PC-3 (cell line): ENCODE results near the gene TYRP1. TPM values are rescaled to one million over a fixed set of nuclear protein-coding genes. Genes with fewer than 3 reads are reported as not detected.
A peak's percentile ranks its signal among the peaks of the same experiment; 100 is the strongest.

Experiments
- ATAC-seq: fragments of 200-7000 bp; cut with Tn5 transposase; 2 replicates; pipeline ENCODE4 v1.9.1; 2020; ENCODE audit warnings: mild to moderate bottlenecking, moderate library complexity
- BruUV-seq: library from RNA; stranded (reverse); fragments of 400-500 nt; replicated peaks from 2 replicates; lab custom pipeline; 2021; lab: Mats Ljungman, UMichigan
- CTCF ChIA-PET: fragments of 300-600 bp; sonication (Branson Sonifier 250); formaldehyde crosslinking; loops from one replicate; lab custom pipeline; 2022; ENCODE audit warnings: antibody characterized with exemption; lab: Charles Lee
- POLR2A ChIA-PET: fragments of 300-600 bp; sonication (Branson Sonifier 250); formaldehyde crosslinking; loops from one replicate; lab custom pipeline; 2022; ENCODE audit warnings: antibody characterized with exemption; ENCODE audit not compliant: unreplicated experiment; lab: Charles Lee
- DNase-seq: peaks from one replicate; pipeline ENCODE4 v3.0.0-alpha.2; 2015
- H2AFZ ChIP-seq: fragments of 300-600 bp; sonication (generic); 2 replicates; pipeline ENCODE4 v1.6.0; 2016; ENCODE audit warnings: antibody characterized with exemption, low read length
- H3F3A ChIP-seq: fragments of 300-600 bp; sonication (generic); one replicate; pipeline ENCODE4 v1.6.0; 2017; ENCODE audit warnings: antibody characterized with exemption, low read length, control low read depth, mild to moderate bottlenecking; ENCODE audit not compliant: unreplicated experiment
- H3K27ac ChIP-seq: fragments of 300-600 bp; sonication (generic); 2 replicates; pipeline ENCODE4 v1.5.1; 2016; ENCODE audit warnings: mild to moderate bottlenecking, low read length
- H3K27me3 ChIP-seq: fragments of 300-600 bp; sonication (generic); 2 replicates; pipeline ENCODE4 v1.6.1; 2016; ENCODE audit warnings: low read length, mixed read lengths
- H3K36me3 ChIP-seq: fragments of 300-600 bp; sonication (generic); 2 replicates; pipeline ENCODE4 v1.6.1; 2016; ENCODE audit warnings: low read depth, mixed run types, low read length, mixed read lengths
- H3K4me1 ChIP-seq: fragments of 300-600 bp; sonication (generic); 2 replicates; pipeline ENCODE4 v1.5.1; 2016; ENCODE audit warnings: low read length; ENCODE audit not compliant: insufficient read depth
- H3K4me2 ChIP-seq: fragments of 300-600 bp; sonication (generic); 2 replicates; pipeline ENCODE4 v1.6.0; 2016; ENCODE audit warnings: low read length
- H3K4me3 ChIP-seq: fragments of 300-600 bp; sonication (generic); 2 replicates; pipeline ENCODE4 v1.5.1; 2016; ENCODE audit warnings: mild to moderate bottlenecking, low read length, mixed read lengths
- H3K79me2 ChIP-seq: fragments of 300-600 bp; sonication (generic); 2 replicates; pipeline ENCODE4 v1.6.1; 2017; ENCODE audit warnings: low read length, mixed read lengths
- H3K9ac ChIP-seq: fragments of 300-600 bp; sonication (generic); 2 replicates; pipeline ENCODE4 v1.6.0; 2016; ENCODE audit warnings: mild to moderate bottlenecking, low read length
- H3K9me2 ChIP-seq: fragments of 300-600 bp; sonication (generic); replicated peaks from 2 replicates; pipeline ENCODE4 v1.6.1; 2016; ENCODE audit warnings: mixed run types, low read length, mixed read lengths
- H3K9me3 ChIP-seq: fragments of 300-600 bp; sonication (generic); 2 replicates; pipeline ENCODE4 v1.6.1; 2016; ENCODE audit warnings: low read length, mixed read lengths
- H4K20me1 ChIP-seq: fragments of 300-600 bp; sonication (generic); 2 replicates; pipeline ENCODE4 v1.6.1; 2016; ENCODE audit warnings: low read length, mixed read lengths
- EZH2 ChIP-seq: fragments of 300-600 bp; sonication (generic); IDR thresholded peaks from one replicate; pipeline ENCODE4 v1.6.1; 2017; ENCODE audit warnings: antibody characterized with exemption, mild to moderate bottlenecking, low read length; ENCODE audit not compliant: unreplicated experiment
- EZH2phosphoT487 ChIP-seq: fragments of 300-600 bp; sonication (generic); IDR thresholded peaks from 2 replicates; pipeline ENCODE4 v1.6.1; 2018; ENCODE audit warnings: mild to moderate bottlenecking, antibody characterized with exemption, low read length, borderline replicate concordance
- intact Hi-C: fragments of 100-400 bp; cut with micrococcal nuclease; formaldehyde crosslinking; loops from 2 replicates; pipeline ENCODE4 v1.9.0; 2023
- total RNA-seq: library from RNA; depleted of rRNA; stranded (reverse); fragments of >200 nt; gene quantifications from 2 replicates; pipeline ENCODE4 v1.2.3, GENCODE V29; 2014
- TF ChIP-seq, protein P1 (sequence below): fragments of 300-600 bp; sonication (generic); conservative IDR thresholded peaks from 2 replicates; pipeline ENCODE4 v1.5.1; 2017; ENCODE audit warnings: antibody characterized with exemption, low read depth, mild to moderate bottlenecking, low read length

The TYRP1 gene
- total RNA-seq, 1 experiment from 2014 or later: 0.22 TPM

DNA sequence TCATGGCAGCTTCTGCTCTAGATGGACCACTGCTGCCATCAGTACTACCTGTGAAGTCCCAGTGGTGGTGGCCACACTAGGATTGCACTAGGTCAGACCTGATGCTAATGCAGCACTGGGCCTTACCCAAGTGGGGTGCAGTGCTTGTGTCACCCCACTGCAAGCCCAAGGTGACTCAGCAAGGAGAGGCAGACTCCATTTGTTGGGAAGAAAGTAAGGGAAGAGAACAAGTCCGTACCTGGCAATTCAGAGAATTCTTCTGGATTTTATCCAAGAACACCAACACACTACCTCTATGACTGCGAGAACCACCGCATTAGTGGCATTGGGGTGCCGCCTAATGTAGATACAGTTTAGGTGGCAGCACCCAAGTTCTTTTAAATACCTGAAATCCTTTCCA is 34.0 kb upstream of the TYRP1 start:
- no TSS peak for BruUV-seq
- H3K27me3 ChIP-seq: no peaks in the 10 kb centered on the region
- no peaks in the 10 kb centered on the region for H4K20me1 ChIP-seq
- H3K27ac ChIP-seq: no peak overlapping the region
- no peak overlapping the region for H2AFZ ChIP-seq
- H3K4me2 ChIP-seq: no peak overlapping the region
- H3K79me2 ChIP-seq: no peaks in the 10 kb centered on the region
- POLR2A ChIA-PET: no interaction called here
- DNase-seq (no peak), ATAC-seq (no peak)
- no peak for TF ChIP-seq EZH2phosphoT487
- TF ChIP-seq EZH2: no peak
- TF ChIP-seq, protein P1, sequence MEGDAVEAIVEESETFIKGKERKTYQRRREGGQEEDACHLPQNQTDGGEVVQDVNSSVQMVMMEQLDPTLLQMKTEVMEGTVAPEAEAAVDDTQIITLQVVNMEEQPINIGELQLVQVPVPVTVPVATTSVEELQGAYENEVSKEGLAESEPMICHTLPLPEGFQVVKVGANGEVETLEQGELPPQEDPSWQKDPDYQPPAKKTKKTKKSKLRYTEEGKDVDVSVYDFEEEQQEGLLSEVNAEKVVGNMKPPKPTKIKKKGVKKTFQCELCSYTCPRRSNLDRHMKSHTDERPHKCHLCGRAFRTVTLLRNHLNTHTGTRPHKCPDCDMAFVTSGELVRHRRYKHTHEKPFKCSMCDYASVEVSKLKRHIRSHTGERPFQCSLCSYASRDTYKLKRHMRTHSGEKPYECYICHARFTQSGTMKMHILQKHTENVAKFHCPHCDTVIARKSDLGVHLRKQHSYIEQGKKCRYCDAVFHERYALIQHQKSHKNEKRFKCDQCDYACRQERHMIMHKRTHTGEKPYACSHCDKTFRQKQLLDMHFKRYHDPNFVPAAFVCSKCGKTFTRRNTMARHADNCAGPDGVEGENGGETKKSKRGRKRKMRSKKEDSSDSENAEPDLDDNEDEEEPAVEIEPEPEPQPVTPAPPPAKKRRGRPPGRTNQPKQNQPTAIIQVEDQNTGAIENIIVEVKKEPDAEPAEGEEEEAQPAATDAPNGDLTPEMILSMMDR: no peak
- CTCF ChIA-PET: no interaction called here
- H3K9me3 ChIP-seq: no peaks in the 10 kb centered on the region
- no peaks in the 10 kb centered on the region for H3K4me1 ChIP-seq
- H3K36me3 ChIP-seq: no peaks in the 10 kb centered on the region
- no peaks in the 10 kb centered on the region for H3K9me2 ChIP-seq
- H3F3A ChIP-seq: no peaks in the 10 kb centered on the region
- H3K9ac ChIP-seq: no peak overlapping the region
- H3K4me3 ChIP-seq: no peak overlapping the region
- intact Hi-C loops: no loop called here

DNA sequence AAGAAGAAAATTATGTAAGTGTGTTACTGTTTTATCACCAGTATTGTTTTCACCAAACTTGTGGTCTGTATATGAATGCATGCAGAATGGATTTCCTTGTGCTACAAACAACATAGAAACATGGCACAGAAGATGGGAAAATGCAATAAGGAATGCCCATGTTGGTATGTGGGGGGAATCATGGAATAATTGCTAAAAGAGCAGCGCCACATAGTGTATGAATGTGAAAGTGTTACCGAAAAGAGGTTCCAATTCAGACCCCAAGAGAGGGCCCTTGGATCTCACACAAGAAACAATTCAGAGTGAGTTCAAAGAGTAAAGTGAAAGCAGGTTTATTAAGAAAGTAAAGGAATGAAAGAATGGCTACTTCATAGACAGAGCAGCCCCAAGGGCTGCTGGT is 26.4 kb upstream of the TYRP1 start:
- H3F3A ChIP-seq: no peaks in the 10 kb centered on the region
- H3K27ac ChIP-seq: no peak overlapping the region
- no peaks in the 10 kb centered on the region for H4K20me1 ChIP-seq
- H3K9me2 ChIP-seq: no peaks in the 10 kb centered on the region
- no peaks in the 10 kb centered on the region for H3K9me3 ChIP-seq
- no peaks in the 10 kb centered on the region for H3K27me3 ChIP-seq
- BruUV-seq: no TSS peak
- TF ChIP-seq, protein P1: peak; percentile 54; the same call in 1 of the 2 replicates
- no peak for TF ChIP-seq EZH2
- DNase-seq: peak; percentile 32
- H3K36me3 ChIP-seq: no peaks in the 10 kb centered on the region
- no peak overlapping the region for H3K9ac ChIP-seq
- H3K4me2 ChIP-seq: no peak overlapping the region
- ATAC-seq: no peak
- ChIA-PET POLR2A (no interaction called here), CTCF (no interaction called here)
- H3K4me1 ChIP-seq: no peaks in the 10 kb centered on the region
- no peak overlapping the region for H3K4me3 ChIP-seq
- H2AFZ ChIP-seq: no peak overlapping the region
- H3K79me2 ChIP-seq: no peaks in the 10 kb centered on the region
- intact Hi-C loops: no loop called here

DNA sequence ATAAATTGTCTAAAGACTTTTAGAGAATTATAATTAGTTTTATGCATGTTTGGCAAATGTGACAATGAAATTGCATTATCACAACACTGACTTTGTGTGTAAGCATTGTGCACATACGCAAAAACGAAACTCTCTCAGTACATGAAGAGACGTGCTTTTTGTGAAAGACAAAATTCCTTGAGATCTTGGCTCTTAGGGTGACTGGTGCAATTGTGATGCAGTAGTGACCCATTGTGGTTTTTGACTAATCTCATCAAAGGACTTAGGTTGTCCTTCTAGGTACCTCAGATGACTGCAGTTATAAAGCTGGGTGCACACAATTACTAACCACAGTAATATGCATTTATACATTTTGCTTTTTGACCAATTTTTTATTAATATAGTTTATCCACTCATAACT is 25.3 kb upstream of the TYRP1 start:
- no peak for ATAC-seq
- Histone ChIP-seq H3K79me2 (no peaks in the 10 kb centered on the region), H3K4me1 (no peaks in the 10 kb centered on the region), H2AFZ (no peak overlapping the region), H4K20me1 (no peaks in the 10 kb centered on the region), H3K9me3 (no peaks in the 10 kb centered on the region), H3K27me3 (no peaks in the 10 kb centered on the region), H3K4me2 (no peak overlapping the region), H3K36me3 (no peaks in the 10 kb centered on the region), H3K9ac (no peak overlapping the region), H3F3A (no peaks in the 10 kb centered on the region), H3K4me3 (no peak overlapping the region), H3K27ac (no peak overlapping the region), H3K9me2 (no peaks in the 10 kb centered on the region)
- ChIA-PET CTCF (no interaction called here), POLR2A (no interaction called here)
- intact Hi-C loops: no loop called here
- DNase-seq: no peak
- no TSS peak for BruUV-seq
- TF ChIP-seq, protein P1: no peak
- TF ChIP-seq EZH2: no peak
- TF ChIP-seq EZH2phosphoT487: no peak
